ENCODE measurements around the gene ARIH2.
"Not testable (repeated sequence)": the region's sequence is repeated elsewhere in the genome, so short reads cannot be mapped to it uniquely, and the experiment has no call there.

The ARIH2 gene

DNA sequence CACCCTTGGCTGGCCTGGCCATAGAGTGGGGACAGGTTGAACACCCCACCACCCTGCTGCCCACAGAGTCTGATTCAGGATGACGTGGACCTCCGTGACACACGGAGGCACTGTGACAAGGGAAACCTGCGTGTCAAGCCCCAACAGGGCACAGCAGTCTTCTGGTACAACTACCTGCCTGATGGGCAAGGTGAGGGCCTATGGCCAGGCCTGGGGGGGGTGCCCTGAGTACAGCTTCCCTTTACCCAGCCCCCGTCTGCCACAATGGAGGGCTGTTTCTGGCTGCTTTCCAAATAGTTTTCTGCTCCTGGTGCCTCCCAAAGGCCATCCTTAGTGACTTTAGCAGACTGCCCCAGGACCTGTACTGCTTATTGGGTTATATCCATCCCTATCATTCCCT, 87.4 kb downstream of the ARIH2 start:
- DNase-seq = no peak

DNA sequence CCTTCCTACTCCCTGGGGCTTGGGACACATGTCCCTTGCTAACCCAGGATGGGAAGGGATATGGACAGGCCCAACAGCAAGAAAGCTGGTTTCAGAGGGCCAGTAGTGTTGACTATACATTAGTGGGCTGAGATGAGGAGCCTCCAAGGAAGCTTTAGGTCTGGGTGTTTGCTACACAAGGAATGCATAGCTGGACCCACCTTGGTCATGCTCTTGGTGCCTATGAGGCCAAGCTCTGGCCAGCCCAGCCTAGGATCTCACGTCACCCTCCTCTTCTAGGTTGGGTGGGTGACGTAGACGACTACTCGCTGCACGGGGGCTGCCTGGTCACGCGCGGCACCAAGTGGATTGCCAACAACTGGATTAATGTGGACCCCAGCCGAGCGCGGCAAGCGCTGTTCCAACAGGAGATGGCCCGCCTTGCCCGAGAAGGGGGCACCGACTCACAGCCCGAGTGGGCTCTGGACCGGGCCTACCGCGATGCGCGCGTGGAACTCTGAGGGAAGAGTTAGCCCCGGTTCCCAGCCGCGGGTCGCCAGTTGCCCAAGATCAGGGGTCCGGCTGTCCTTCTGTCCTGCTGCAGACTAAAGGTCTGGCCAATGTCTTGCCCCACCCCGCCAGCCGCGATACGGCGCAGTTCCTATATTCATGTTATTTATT, 87.9 kb downstream of the ARIH2 start:
- DNase-seq = no peak

DNA sequence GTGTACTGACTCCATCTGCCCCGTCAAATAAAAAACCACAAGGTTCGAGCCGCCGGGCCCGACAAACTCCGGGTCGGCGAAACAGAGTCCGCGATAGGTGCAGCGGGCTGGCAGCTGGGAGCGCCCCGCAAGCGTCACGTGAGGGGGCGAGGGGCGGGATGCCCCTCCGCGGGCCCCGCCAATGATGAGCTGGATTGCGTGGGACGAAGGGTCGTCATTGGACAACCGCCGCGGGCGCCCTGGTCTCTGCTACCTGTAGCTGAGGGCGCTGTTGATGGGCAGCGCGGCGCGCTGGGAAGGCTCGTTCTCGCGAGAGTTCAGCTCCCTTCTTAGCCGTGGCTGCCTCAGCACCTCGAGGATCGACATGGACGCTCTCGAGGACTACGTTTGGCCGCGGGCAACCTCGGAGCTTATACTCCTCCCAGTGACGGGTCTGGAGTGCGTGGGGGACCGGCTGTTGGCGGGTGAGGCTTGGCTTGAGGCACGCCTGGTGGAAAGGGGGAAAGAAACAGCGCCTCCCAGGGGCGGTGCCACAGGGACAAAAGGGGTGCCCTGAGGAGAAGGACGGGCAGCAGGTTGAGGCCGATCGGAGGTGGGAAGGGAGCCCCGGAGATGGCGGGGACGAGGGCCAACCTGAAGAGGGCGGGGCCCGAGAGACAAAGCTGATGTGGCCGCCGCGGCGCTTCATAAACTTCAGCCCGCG, 88.6 kb downstream of the ARIH2 start, which contains the start of gene WDR6:
TSS of gene WDR6 (plus strand) at position 324 of the 703 bp plus-strand sequence. CDS start at position 365, 41 bp downstream.
- peak; percentile 86 for DNase-seq

DNA sequence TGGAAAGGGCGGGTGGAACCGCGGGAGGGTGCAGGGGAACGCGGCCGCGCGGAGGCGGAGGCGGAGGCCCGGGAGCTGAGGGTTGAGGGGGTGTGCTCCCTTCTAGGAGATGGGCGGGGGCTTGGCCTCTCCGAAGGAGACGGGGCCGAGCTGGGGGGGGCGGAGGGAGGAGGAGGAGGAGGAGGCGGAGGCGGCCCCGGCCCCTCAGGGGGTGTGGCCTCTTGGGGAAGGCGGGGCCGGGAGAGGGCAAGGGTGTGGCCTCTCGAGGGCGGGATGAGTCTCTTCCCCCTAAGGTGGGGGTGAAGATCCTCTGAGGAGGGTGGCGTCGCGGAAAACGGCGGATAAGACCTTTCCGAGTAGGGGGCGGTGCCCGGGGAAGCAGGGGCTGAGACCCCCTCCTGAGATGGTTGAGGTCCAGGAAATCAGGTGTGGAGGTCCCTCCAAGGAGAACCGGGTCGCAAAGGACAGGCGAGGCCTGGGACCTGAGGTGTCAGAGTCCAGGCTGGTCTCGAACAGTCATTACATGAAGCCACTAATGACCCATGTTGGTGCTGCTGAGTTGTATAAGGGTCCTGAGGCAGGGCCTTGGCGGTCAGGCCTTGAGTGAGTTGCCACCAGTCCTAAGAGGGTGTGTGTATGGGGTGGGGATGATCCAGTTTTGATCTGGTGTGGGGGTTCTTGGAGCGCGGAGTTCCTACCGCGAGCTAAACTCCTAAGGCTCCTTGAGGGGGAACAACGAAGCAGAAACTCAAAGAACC, 89.3 kb downstream of the ARIH2 start:
- no peak for DNase-seq

DNA sequence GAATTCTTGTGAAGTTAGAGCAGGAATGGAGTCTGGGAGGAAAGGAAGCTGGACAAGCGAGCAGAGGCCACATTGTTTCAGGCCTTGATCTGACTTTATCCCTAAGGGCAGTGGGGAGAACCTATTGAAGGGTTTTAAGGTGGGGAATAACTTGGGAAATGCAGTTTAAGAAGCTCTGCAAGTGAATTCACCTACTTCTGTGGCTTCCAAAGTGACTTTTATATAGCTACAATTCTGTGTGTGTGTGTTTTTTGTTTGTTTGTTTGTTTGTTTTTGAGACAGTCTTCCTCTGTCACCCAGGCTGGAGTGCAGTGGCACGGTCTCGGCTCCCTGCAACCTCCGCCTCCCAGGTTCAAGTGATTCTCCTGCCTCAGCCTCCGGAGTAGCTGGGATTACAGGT, 90.0 kb downstream of the ARIH2 start:
- DNase-seq = not testable (repeated sequence)

DNA sequence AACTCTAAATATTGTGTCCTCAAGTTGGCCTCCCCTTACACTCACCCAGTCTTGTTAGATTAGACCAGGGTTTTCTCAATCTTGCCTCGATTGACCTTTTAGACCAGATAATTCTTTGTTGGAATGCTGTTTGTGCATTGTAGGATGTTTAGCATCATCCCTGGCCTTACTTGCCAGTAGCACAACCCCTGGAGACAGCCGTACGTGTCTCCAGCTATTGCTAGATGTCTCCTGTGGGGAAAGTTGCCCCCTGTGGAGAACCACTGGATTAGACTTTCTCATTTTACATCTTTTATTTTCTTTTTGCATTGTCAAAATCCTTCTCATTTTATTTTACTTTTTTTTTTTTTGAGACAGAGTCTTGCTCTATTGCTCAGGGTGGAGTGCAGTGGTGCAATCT, 90.8 kb downstream of the ARIH2 start:
- DNase-seq = no peak

DNA sequence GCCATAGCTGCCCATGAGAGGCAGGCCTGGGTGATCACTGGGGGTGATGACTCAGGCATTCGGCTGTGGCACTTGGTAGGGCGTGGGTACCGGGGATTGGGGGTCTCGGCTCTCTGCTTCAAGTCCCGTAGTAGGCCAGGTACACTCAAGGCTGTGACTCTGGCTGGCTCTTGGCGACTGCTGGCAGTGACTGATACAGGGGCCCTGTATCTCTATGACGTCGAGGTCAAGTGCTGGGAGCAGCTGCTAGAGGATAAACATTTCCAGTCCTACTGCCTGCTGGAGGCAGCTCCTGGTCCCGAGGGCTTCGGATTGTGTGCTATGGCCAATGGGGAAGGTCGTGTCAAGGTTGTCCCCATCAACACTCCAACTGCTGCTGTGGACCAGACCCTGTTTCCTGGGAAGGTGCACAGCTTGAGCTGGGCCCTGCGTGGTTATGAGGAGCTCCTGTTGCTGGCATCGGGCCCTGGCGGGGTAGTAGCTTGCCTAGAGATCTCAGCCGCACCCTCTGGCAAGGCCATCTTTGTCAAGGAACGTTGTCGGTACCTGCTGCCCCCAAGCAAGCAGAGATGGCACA, 93.9 kb downstream of the ARIH2 start:
- DNase-seq = no peak

DNA sequence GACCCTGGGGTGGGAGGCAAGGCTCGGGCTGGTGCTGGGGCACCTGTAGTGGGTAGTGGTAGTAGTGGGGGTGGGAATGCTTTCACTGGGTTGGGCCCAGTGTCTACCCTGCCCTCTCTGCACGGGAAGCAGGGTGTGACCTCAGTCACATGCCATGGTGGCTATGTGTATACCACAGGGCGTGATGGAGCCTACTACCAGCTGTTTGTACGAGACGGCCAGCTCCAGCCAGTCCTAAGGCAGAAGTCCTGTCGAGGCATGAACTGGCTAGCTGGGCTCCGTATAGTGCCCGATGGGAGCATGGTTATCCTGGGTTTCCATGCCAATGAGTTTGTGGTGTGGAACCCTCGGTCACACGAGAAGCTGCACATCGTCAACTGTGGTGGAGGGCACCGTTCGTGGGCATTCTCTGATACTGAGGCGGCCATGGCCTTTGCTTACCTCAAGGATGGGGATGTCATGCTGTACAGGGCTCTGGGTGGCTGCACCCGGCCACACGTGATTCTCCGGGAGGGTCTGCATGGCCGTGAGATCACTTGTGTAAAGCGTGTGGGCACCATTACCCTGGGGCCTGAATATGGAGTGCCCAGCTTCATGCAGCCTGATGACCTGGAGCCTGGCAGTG, 94.6 kb downstream of the ARIH2 start:
- no peak for DNase-seq

DNA sequence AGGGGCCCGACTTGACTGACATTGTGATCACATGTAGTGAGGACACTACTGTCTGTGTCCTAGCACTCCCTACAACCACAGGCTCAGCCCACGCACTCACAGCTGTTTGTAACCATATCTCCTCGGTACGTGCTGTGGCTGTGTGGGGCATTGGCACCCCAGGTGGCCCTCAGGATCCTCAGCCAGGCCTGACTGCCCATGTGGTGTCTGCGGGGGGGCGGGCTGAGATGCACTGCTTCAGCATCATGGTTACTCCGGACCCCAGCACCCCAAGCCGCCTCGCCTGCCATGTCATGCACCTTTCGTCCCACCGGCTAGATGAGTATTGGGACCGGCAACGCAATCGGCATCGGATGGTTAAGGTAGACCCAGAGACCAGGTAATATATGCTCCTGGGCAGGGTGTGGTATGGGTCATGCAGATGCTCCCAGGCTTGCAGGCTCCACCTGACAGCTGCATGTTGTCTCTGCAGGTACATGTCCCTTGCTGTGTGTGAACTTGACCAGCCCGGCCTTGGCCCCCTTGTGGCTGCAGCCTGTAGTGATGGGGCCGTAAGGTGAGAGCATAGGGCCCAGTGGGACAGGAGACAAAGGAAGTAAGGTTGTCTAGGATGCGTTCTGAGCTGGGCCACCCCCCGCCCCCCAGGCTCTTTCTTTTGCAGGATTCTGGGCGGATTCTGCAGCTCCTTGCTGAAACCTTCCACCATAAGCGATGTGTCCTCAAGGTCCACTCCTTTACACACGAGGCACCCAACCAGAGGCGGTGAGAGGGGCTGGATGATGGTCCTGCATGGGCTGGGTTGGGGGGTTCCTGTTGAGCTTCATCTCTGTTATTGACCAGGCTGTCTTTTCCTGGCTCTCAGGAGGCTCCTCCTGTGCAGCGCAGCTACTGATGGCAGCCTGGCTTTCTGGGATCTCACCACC, 95.4 kb downstream of the ARIH2 start:
- DNase-seq = no peak

DNA sequence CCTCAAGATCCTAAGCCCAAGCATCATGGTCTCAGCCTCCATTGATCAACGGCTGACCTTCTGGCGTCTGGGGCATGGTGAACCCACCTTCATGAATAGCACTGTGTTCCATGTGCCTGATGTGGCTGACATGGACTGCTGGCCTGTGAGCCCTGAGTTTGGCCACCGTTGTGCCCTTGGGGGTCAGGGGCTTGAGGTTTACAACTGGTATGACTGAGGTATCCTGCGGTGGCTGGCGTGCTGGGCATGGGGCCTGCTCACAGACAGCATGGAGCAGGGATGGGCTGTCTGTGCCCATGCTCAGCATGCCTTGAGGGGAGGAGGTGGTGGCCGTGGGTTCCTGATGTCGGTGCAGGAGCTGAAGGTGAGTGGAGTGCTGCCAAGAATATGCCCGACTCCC, 96.4 kb downstream of the ARIH2 start:
- no peak for DNase-seq

DNA sequence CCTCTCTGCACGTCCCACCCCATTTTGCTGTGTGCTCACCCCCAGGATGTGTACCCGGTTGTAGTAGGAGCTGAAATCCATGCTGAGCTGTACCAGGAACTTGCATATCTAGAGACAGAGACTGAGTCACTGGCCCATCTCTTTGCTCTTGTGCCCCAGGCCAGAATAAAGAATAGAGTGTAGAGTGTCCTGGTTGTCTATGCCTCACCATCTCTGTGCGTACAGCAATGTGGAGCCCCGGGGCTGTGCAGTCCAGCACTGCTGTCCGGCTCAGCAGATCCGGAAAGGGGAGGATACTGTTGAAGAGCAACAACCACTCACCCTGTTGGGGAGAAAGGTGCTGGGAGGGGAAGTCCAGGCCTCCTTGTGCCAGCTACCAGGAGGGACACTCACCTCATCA, 97.1 kb downstream of the ARIH2 start:
- DNase-seq = no peak

DNA sequence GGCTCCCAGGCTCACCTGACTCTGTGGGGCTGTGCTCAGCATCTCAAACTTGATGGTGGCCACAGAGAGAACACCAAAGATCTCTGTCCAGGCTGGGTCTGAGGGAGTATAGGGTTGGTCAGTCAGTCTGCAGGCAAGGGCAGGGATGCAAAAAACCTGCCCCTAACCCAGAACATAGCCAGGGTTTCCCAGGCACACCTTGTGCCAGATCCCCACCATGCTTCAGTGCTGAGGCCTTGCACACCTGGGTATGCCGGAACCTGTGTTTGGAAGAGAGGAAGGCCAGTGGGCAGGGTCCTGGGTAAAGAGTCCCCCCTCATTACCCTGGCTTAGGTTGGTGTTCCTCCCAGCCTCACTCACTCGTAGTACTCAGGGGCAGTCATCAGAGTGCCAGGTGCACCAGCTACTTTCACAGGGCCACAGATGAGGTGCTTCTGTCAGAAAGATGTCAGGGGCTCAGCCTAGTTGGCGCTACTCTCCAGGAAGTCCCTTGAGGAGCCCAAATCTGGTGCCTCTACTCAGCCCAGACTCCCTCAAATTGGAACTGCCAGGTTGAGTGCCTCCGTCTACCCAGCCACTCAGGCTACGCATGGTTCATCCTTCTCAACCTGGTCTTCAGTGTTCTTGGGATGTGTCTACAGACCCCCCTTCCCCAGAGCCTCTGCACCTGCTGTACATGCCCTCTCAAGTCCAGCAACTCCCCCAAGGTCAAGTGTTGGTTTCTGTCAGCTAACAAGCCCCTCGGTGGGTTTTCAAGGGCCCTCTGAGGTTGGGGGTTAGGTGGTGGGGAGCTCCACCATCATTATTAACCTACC, 98.0 kb downstream of the ARIH2 start:
- no peak for DNase-seq

DNA sequence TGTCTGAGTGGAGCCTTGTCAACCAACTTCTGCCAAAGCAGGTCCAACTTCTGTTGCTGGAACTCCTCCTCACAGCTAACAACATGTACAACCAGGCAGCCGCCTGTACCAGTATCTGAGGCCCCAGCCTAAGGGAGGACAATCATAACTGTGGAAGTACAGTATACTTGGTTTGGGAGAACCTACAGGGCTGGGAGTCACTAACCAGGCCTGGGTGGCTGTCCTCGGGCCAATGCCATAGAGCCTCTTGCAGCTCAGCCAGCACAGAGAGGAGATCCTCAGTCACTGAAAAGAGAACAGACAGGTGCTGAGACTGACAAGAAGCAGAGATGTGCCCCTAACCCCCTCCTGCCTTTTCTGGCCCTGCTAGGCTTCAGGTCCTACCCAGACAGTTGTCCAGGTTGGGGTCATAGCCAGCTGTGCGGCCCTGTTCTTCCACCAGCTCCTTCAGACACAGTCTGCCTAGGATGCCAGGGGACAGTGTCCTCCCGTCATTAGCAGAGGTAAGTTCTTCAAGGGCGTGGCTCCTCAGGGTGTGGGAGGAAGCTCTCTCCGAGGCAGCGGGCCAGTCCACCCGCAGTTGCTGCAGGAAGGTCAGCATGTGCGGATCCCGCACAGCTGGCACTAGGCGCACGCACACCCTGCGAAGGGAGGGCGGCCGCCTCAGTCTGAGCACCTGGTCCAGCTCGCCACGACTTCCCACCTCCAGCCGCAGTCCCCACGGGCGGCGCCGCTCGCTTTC, 98.8 kb downstream of the ARIH2 start:
- DNase-seq = no peak

DNA sequence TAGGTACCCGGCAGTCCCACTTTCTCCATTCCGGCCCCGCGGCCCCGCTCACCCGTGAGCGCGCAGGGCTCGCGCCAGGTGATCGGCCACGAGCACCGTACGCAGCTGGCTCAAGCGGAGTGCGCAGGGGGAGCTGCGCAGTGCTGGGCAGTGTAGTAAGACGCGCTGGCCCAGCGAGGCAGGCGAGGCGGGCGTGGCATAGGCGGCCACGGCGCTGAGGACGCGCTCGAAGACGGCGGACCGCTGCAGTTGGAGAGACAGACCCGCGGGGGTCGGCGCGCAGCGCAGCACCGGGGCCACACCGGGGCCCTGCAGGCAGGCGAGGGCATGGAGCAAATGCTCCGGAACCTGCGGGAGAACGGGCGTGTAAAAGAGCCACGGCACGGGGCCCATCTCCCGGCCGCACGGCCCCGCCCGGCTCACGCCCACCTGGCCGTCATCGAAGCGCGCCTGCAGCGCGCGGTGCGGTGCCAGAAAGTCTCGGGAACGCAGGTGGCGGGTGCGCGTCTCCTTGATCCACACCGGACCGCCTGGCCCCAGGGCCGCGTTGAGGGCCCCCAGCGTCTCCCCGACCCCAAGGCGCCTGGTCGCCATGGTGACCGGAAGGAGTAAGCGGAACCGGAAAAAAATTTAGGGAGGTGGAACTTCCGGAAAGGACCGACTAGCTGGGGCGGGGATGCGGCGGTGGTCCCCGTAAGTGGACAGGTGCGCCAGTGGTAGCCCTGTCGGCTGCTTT, 99.5 kb downstream of the ARIH2 start, which contains the start of gene DALRD3:
TSS of gene DALRD3 (minus strand) at position 610 of the 736 bp plus-strand sequence. CDS start at position 594, 16 bp downstream.
- DNase-seq = no peak

DNA sequence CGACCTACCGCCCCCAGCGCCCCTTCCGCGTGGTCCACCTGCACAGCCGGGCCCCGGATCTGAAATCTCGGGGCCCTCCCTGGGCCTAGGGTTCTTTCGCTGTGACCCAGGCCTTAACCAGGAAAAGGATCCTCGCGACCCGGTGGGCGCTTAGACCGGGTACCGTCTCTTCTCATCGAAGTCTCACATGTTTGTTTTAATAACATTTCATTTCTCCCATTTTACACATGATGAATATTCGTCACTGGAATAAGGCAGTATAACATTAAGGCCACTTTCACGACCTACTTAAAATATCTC, 100.0 kb downstream of the ARIH2 start:
- no peak for DNase-seq

DNA sequence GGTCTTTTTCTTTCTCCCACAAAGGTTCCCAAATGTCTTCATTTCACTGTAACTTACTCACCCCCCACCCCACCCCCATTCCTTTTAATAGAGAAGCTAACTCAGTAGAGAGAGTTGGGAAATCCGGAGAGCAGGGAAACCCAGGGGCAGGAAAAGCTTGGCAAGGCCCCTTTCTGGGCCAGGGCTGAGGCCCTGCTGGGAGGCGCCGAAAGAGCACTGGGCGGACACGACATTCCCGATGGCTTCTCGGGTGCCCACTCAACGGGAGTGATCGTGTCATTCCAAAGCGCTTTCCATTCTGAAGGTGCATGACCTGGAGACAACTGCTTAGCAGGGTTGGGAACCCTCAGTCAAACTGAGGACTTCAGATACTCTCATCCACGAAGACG, 101.3 kb downstream of the ARIH2 start:
- no peak for DNase-seq

DNA sequence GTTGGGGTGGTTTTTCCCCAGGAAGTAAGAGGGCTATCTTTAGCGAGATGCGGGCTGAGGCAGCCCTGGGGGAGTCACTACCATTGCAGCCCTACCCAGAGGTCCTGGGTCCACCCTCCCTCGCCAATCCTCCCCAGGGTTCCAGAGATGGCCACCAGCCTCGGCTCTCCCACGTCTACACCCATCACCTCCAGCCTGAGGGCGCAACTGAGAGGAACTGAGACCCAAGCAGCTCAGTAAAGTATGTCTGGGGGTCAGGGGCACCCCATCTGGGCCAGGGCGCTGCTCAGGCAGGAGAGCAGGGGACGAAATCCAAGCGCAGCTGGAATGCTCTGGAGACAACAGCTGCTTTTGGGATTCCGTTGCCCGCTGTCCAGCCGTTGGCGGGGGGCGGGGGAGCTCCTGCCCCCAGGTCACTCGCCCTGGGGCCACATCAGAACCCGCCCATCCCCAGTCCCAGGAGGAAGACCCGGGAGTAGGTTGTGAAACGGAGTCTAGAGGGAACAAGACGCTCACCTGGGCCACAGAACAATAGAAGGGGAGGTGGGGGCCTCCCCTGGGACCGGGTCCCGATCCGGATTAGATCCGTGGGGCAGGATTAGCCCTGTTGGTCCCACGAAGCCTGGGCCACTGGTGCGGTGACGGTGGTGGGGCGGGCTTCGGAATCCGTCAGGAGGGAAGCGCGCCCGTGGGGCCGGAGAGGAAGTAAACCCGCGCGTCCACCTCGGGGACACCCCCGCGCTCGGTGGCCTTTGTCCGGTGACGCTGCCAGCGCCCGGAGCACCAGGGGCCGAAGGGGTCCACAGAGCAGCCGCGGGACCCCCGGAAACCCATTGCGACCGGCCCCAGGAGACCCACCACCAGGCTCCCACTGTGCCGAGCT, 101.9 kb downstream of the ARIH2 start:
- DNase-seq = no peak

DNA sequence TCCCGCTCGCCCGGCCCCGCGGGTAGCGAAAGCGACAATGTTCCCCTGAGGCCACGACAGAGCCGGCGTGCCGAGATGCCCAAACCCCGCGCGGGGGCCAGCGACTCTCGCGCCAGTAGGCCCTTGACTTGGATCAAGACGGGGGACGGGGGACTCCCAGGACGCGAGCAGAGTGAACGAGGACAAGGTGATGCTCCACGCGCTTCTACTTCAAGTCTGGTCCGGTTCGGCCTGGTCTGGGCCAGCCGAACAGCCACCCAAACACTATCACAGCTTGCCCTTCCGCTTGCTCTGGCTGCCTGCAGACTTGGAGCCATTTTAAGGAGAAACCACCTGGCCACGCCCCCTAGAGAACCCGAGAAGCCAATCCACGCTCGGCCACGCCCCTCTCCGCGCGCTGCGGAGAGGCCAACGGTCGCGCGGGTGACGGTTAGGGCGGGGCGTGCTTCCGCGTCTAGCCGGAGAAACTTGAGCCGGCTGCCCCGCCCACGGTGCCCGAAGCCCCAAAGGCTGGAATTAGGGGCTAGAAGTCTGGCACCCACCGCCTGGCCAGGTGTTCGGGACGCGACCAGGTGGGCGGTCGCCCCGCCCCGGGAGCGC, 102.7 kb downstream of the ARIH2 start:
- peak; percentile 93 for DNase-seq
